HCT116 (cell line): ENCODE measurements around the gene GJB5. TPM values are rescaled to one million over a fixed set of nuclear protein-coding genes. Genes with fewer than 3 reads are reported as not detected.

Source experiments
- ATAC-seq: fragments of 200-7000 bp; cut with Tn5 transposase; 2 replicates; pipeline ENCODE4 v1.9.1; 2020; ENCODE audit warnings: mild to moderate bottlenecking, moderate library complexity
- BruUV-seq: library from RNA; stranded (reverse); fragments of 400-500 nt; replicated peaks from 2 replicates; lab custom pipeline; 2021; lab: Mats Ljungman, UMichigan
- CTCF ChIA-PET: fragments of 300-600 bp; sonication (Branson Sonifier 250); formaldehyde crosslinking; loops from one replicate; lab custom pipeline; 2021; ENCODE audit warnings: antibody characterized with exemption; lab: Charles Lee
- POLR2A ChIA-PET: fragments of 300-600, 350-600 bp; sonication (Branson Sonifier 250); formaldehyde crosslinking; loops from one replicate; lab custom pipeline; 2021; ENCODE audit warnings: antibody characterized with exemption; lab: Charles Lee
- RAD21 ChIA-PET, 2 experiments: fragments of 300-600 bp; sonication (Branson Sonifier 250); formaldehyde crosslinking; loops; one replicate each; lab custom pipeline; 2023; ENCODE audit warnings: low total read pairs in 2 of 2; ENCODE audit not compliant: uncharacterized antibody in 2 of 2, unreplicated experiment in 2 of 2, low non-redundant PET in 1 of 2; lab: Charles Lee
- DNase-seq: peaks from one replicate; pipeline ENCODE4 v3.0.0-alpha.2; 2010; ENCODE audit warnings: low read depth, low spot score
- H2AFZ ChIP-seq: fragments of 200-600 bp; shearing (Covaris generic), sonication (generic); 2 replicates; pipeline ENCODE4 v1.6.1; 2017; ENCODE audit warnings: low read depth, mixed run types, mixed read lengths, antibody characterized with exemption, low read length; ENCODE audit not compliant: poor library complexity, severe bottlenecking
- H3K27ac ChIP-seq: 2 replicates; pipeline ENCODE4 v1.5.1; 2012; ENCODE audit warnings: low read depth, low read length
- H3K27me3 ChIP-seq: fragments of 200-600 bp; sonication (generic); 2 replicates; pipeline ENCODE4 v1.6.1; 2016; ENCODE audit warnings: mixed run types, low read length, mixed read lengths; ENCODE audit not compliant: insufficient read depth
- H3K36me3 ChIP-seq, 2 experiments: fragments of 200-500 bp in 1 of 2; fragments of 200-600 bp in 1 of 2; sonication (Bioruptor generic) in 1 of 2; sonication (generic) in 1 of 2; 2 replicates each; pipeline versions ENCODE4 v1.5.1 to v1.6.1; 2014 to 2016; ENCODE audit warnings: low read length in 2 of 2, inconsistent platforms in 1 of 2, mixed read lengths in 1 of 2, mixed run types in 1 of 2; ENCODE audit not compliant: insufficient read depth in 2 of 2, control insufficient read depth in 1 of 2
- H3K4me1 ChIP-seq, 2 experiments: fragments of 200-600 bp in 1 of 2; sonication (generic) in 1 of 2; 2 replicates each; pipeline versions ENCODE4 v1.5.1 to v1.6.1; 2012 to 2017; ENCODE audit warnings: low read length in 2 of 2, inconsistent platforms in 1 of 2, mild to moderate bottlenecking in 1 of 2, mixed read lengths in 1 of 2, mixed run types in 1 of 2, moderate library complexity in 1 of 2; ENCODE audit not compliant: insufficient read depth in 2 of 2, control insufficient read depth in 1 of 2
- H3K4me2 ChIP-seq: fragments of 200-600 bp; sonication (generic); 2 replicates; pipeline ENCODE4 v1.6.1; 2017; ENCODE audit warnings: mixed run types, low read length, mixed read lengths
- H3K4me3 ChIP-seq, 2 experiments: fragments of 200-600 bp in 1 of 2; sonication (generic) in 1 of 2; replicated peaks in 1 of 2; 2 replicates each; pipeline ENCODE4 v1.5.1; 2011 to 2016; ENCODE audit warnings: low read length in 2 of 2, control low read depth in 1 of 2, low read depth in 1 of 2, mild to moderate bottlenecking in 1 of 2, mixed read lengths in 1 of 2, mixed run types in 1 of 2
- H3K79me2 ChIP-seq: fragments of 200-600 bp; sonication (generic); 2 replicates; pipeline ENCODE4 v1.6.1; 2017; ENCODE audit warnings: mild to moderate bottlenecking, mixed run types, low read length, moderate library complexity, mixed read lengths; ENCODE audit not compliant: insufficient read depth
- H3K9ac ChIP-seq: fragments of 200-600 bp; sonication (generic); 2 replicates; pipeline ENCODE4 v1.6.1; 2016; ENCODE audit warnings: low read length, mixed read lengths
- H3K9me2 ChIP-seq: fragments of 200-600 bp; sonication (generic), shearing (Covaris generic); 2 replicates; pipeline ENCODE4 v1.6.1; 2017; ENCODE audit warnings: mixed run types, mild to moderate bottlenecking, moderate library complexity; ENCODE audit not compliant: insufficient read depth
- H3K9me3 ChIP-seq, 2 experiments: fragments of 200-500 bp in 1 of 2; fragments of 200-600 bp in 1 of 2; sonication (Bioruptor generic) in 1 of 2; sonication (generic) in 1 of 2; 2 replicates each; pipeline ENCODE4 v1.6.1; 2014 to 2017; ENCODE audit warnings: low read length in 2 of 2, mixed read lengths in 2 of 2, inconsistent platforms in 1 of 2, low read depth in 1 of 2, mild to moderate bottlenecking in 1 of 2, mixed run types in 1 of 2, moderate library complexity in 1 of 2; ENCODE audit not compliant: control insufficient read depth in 1 of 2, insufficient read depth in 1 of 2
- H4K20me1 ChIP-seq: fragments of 200-600 bp; sonication (generic), shearing (Covaris generic); 2 replicates; pipeline ENCODE4 v1.6.1; 2017; ENCODE audit warnings: mixed run types, mild to moderate bottlenecking, moderate library complexity; ENCODE audit not compliant: insufficient read depth
- CEBPB ChIP-seq: IDR thresholded peaks from 2 replicates; pipeline ENCODE4 v1.6.1; 2012; ENCODE audit warnings: low read depth
- FOSL1 ChIP-seq: IDR thresholded peaks from 2 replicates; pipeline ENCODE4 v1.6.1; 2012; ENCODE audit warnings: low read depth
- POLR2AphosphoS5 ChIP-seq: IDR thresholded peaks from 2 replicates; pipeline ENCODE4 v1.6.1; 2011; ENCODE audit warnings: mild to moderate bottlenecking, low read depth, low read length, moderate library complexity
- intact Hi-C: fragments of 100-400 bp; cut with micrococcal nuclease; formaldehyde crosslinking; loops from 2 replicates; pipeline ENCODE4 v1.10.0; 2022
- total RNA-seq: library from RNA; stranded (reverse); gene quantifications from one replicate; pipeline ENCODE4 v1.2.1, GENCODE V29; 2021; ENCODE audit not compliant: unreplicated experiment

The GJB5 gene
- total RNA-seq, 1 experiment from 2014 or later, result 4.6 TPM

GRCh38 chr1:34762474-34763141 is 7.8 kb downstream of the GJB5 start:
- H3K9me2 ChIP-seq, result no peaks in the 10 kb centered on the region
- TF ChIP-seq POLR2AphosphoS5 (peak; percentile 23; the same call in 1 of the 2 replicates), CEBPB (no peak)
- H3K27ac ChIP-seq, result peak overlapping the region; percentile 87
- RAD21 ChIA-PET, result no interaction called here
- no peak overlapping the region for H2AFZ ChIP-seq
- ATAC-seq (peak; percentile 62), DNase-seq (no peak)
- H3K36me3 ChIP-seq, result no peaks in the 10 kb centered on the region
- H3K4me2 ChIP-seq, result peak overlapping the region; percentile 79
- no peaks in the 10 kb centered on the region for H3K9me3 ChIP-seq
- H3K27me3 ChIP-seq, result no peaks in the 10 kb centered on the region
- H3K9ac ChIP-seq, result peak overlapping the region; percentile 58
- peak overlapping the region; percentile 25 to 54 for H3K4me3 ChIP-seq
- BruUV-seq, result TSS peak; percentile 85
- H4K20me1 ChIP-seq, result no peaks in the 10 kb centered on the region
- POLR2A ChIA-PET, result interaction anchor here (0.7 to 1.6 kb wide), 3 partner anchors 17 to 19 kb away, joined by 3 to 6 read pairs (median 3); partner anchors contain the start of gene GJB3
- intact Hi-C loops, result loop anchor here (2.0 kb wide), 1 partner anchor 16 kb away; no protein-coding TSS in a partner anchor
- H3K79me2 ChIP-seq, result no peaks in the 10 kb centered on the region
- CTCF ChIA-PET, result interaction anchor here (1.8 kb wide), 1 partner anchor 20 kb away, joined by 5 read pairs; no protein-coding TSS in a partner anchor
- peaks cover 43 to 61% of the 10 kb centered on the region in 2 experiments for H3K4me1 ChIP-seq

GRCh38 chr1:34763142-34763781 is 8.4 kb downstream of the GJB5 start:
- TF ChIP-seq FOSL1, result no peak
- peak; percentile 67 for TF ChIP-seq POLR2AphosphoS5
- Histone ChIP-seq H3K9ac (peak overlapping the region; percentile 58), H4K20me1 (no peaks in the 10 kb centered on the region), H3K4me1 (peaks cover 43 to 61% of the 10 kb centered on the region in 2 experiments), H3K27me3 (no peaks in the 10 kb centered on the region), H3K27ac (peak overlapping the region; percentile 87), H3K79me2 (no peaks in the 10 kb centered on the region), H3K4me3 (peak overlapping the region; percentile 25 to 54), H2AFZ (no peak overlapping the region), H3K9me3 (no peaks in the 10 kb centered on the region), H3K36me3 (no peaks in the 10 kb centered on the region), H3K9me2 (no peaks in the 10 kb centered on the region), H3K4me2 (peak overlapping the region; percentile 79)
- intact Hi-C loops, result loop anchor here (2.0 kb wide), 1 partner anchor 16 kb away; no protein-coding TSS in a partner anchor
- ChIA-PET RAD21 (no interaction called here), CTCF (interaction anchor here (1.8 kb wide), 1 partner anchor 21 kb away, joined by 5 read pairs; no protein-coding TSS in a partner anchor), POLR2A (interaction anchor here (0.7 to 1.6 kb wide), 3 partner anchors 16 to 19 kb away, joined by 3 to 6 read pairs (median 3); partner anchors contain the start of gene GJB3)
- BruUV-seq, result no TSS peak
- DNase-seq (peak; percentile 94), ATAC-seq (peak; percentile 82)
